ENCODE data around the gene SHISA9.

SHISA9 gene

GRCh38 chr16:13205352-13205751, 304.0 kb downstream of the SHISA9 start:
- no peak for DNase-seq

- no peak for DNase-seq
Observed at GRCh38 chr16:13206606-13207005, 305.2 kb downstream of the SHISA9 start.

DNA sequence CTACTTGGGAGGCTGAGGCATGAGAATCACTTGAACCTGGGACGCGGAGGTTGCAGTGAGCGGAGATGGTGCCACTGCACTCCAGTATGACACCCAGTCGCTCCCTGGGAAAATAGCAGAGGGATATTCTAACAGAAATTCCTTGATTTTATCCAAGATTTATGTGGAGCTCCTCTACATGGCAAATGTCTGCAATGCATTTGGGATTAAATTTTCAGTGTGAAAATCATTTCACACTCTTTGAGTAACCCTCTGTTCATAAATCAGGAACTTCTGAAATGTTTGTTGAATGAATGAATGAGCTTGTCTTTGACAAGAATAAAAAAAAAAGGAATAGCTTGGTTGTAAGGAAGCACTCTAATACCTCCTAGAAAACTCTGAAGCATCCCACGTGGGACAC, 305.8 kb downstream of the SHISA9 start:
- DNase-seq = no peak

DNA sequence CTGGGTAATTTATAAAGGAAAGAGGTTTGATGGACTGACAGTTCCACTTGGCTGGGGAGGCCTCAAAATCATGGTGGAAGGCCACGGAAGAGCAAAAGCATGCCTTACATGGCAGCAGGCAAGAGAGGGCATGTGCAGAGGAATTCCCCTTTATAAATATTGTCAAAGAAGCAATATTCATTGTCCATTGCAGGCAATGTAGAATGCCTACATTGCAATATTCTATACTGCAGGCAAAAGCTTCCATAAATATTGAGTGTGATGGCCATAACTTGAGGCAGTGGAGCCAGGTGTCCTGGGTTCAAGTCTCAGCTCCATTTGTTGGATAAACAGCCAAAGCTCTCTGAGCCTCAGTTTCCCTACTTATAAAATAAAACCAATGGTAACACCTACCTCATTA, 322.3 kb downstream of the SHISA9 start:
- no peak for DNase-seq

DNA sequence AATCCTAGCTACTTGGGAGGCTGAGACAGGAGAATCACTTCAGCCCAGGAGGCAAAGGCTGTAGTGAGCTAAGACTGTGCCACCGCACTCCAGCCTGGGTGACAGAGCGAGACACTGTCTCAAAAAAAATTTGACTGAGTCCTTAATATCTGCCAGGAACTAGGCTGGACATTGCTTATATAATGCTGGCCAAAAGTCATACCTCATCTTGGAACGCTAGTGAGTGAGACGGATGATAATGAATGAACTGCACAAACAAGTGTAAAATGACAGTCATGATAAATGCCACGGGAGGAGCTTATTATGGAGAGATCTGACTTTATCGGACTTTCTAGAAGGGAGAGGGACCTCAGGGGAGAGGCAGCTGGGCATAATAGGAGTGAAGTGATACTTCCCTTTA, 327.6 kb downstream of the SHISA9 start:
- DNase-seq = no peak

- DNase-seq = no peak
Observed at GRCh38 chr16:13231365-13231764, 330.0 kb downstream of the SHISA9 start.

DNA sequence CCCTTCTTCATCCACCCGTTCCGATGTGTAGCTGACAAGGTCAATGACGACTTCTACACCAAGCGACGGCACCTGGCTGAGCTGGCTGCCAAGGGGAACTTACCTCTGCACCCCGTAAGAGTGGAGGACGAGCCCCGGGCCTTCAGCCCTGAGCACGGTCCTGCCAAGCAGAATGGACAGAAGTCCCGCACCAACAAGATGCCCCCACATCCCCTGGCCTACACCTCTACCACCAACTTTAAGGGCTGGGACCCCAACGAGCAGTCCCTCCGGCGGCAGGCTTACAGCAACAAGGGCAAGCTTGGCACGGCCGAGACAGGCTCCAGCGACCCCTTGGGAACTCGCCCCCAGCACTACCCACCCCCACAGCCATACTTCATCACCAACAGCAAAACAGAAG, 333.6 kb downstream of the SHISA9 start:
- no peak for DNase-seq

DNA sequence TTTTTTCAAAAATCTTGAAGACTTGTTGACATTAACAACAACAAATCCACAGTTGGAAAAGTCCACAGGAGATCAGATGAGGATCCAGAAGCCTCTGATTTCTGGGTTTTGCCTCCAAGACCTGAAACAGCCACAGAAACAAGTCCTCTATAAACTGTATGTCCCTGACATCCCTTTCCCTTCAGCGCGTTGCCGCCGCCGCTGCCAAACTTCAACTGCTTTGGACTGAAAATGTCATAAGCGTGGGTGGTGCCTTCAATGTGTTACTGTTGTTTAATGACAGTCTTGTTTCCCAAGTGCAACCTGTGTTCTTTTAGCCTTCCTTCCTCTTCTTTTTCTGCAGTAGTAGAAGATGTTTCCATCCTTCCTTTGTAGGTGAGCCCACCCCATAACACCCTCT, 334.9 kb downstream of the SHISA9 start:
- no peak for DNase-seq

DNA sequence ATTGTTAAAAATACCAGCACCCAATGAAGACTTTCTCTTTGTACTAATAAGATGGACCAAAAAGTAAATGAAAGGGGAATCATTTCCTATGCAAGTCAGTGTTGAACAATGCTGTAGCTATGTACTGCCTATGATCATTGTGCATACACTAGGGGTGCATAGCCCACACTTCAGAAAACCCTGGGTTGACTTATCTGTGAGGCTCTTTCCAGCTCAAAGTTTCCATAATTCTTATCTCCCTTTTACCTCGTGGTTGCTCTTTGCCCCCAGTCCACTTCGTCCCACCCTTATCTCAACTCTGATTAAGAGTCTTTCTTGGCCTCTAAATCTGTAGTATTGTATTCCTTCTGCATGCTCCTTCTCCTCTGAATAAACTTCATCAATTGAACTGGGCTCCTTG, 336.8 kb downstream of the SHISA9 start:
- no peak for DNase-seq

DNA sequence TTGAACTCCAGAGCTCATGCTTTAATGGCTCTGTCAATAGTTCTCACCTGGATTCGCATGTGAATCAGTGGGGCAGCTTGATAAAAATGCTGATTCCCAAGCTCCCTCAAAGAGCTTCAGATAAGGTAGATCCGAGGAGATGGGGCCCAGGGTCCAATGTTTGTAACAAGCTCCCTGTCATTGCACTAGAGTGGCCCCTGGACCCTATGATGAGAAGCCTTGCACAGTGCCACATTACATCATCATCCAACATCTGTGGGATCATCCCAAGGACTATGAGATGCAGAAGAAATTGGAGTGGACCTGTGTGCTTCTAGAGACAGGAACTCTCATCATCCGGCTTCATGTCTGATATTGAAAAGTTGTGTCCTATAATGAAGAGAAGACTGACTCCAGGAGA, 340.8 kb downstream of the SHISA9 start:
- DNase-seq = no peak

- DNase-seq = no peak
Observed at GRCh38 chr16:13244770-13245169, 343.4 kb downstream of the SHISA9 start.

GRCh38 chr16:13245713-13246377, 344.4 kb downstream of the SHISA9 start:
- no peak for DNase-seq

DNA sequence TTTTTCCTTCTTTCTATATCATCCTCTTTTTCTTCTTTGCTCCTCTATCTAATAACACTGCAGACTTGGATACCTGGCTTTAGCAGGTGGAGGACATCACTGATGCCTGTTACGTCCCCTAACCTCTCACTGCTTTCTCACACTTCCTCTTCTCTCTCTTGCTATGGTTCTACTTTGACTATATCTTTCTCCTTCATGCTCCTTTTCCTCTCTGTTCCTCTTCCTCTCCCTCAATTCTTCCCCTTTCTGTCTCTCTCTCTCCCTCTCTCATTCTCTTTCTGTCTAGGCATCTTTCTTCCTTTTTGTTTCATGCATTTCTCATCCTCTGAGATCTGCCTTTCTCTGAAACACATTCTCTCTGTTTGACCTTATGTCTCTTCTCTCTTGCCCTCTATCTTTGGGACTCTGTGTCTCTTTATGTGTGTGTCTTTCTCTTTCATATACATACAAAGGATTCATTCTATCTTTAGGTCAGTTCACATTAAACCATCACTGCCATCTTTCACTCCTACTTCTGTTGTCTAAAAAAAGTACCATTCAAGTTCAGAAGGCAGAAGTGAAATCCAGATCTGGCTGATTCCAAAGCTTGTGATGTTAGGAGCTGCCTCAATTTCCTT, 353.7 kb downstream of the SHISA9 start:
- DNase-seq = no peak

DNA sequence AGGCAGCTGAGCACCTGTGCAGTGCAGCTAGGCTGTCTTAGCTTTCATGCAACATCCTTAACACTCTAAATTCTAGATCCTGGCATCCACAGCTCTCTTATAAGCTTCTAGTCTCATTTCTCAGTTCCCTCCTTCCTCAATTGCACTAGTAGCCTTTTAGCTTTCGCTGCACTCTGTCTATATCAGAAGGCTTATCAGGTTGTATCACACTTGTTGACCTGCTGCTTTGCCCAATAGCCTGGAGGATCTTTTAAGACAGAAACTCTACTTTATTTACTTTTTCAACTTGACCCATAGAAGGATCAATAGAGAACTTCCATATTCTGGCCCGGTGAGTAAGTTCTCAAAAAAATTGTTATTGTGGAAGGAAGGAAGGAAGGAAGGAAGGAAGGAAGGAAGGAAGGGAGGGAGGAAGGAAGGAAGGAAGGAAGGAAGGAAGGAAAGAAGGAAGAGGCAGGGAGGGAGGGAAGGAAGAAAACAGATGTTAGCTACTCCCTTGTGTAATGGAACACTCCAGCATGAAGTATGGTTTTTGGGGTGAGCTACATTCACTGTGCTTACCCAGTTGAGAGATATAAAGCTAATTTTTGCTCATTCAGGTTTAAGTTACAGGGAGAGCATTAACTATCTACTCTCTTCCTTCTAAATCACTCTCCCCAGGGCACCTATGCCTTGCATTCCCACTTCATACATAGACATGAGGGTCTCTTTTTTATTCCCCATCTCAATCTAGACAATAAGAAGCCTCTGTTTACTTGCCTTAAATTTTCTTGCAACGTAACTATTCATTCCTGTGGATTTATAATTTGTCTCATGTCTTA, 361.1 kb downstream of the SHISA9 start:
- DNase-seq = no peak

- DNase-seq = no peak
Observed at GRCh38 chr16:13264749-13265552, 363.6 kb downstream of the SHISA9 start.

GRCh38 chr16:13269359-13269758, 368.0 kb downstream of the SHISA9 start:
- DNase-seq = no peak

DNA sequence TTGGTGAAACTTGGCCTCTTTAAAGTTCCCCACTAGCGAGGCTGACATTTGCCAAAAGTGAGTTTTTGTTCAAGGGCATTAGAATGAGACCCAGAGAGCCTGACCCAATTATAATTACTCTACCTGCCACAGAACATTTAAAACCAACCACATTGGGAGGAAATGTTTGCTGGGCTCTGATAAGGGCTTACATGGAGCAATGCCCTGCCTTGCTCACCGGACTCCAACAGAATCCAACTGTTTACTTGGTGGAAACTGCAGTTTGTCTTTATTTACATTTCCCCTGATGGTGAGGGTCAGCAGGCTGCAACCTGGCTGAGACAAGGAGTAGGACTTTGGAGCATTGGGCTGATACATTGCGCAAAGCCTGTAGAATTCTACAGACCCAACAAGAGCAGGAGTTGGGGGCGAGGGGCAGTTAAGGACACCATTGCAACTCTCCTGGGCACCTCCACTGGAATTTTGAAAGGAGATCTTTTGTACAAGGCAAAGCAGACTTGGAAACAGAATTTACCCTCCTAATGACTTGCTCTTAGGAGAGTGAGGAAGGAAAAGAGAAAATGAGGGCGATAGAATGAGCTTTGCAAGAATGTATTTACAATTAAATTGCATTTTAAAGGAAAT, 368.6 kb downstream of the SHISA9 start:
- no peak for DNase-seq

- DNase-seq = no peak
Observed at GRCh38 chr16:13270602-13271001, 369.2 kb downstream of the SHISA9 start.

DNA sequence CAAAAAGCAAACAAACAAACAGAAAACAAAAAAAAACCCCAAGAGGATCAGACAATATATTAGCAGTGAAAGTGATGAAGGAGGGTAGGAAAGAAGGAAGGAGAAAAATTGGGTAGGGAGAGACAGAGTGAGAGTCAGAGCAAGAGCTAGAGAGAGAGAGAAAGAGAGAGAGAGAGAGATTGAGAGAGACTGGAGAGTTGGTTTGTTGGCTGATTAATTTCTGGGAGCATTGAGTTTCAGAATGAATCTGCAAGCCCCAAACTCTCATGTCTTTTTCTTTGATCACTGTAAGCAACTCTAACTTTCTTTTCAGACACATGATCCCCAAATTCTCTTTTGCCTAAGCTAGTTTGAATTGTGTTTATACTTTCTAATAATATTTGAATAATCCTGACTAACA, 388.1 kb downstream of the SHISA9 start:
- DNase-seq = peak; percentile 34
